ENCODE measurements around the gene SZT2. TPM values are rescaled to one million over a fixed set of nuclear protein-coding genes. Genes with fewer than 3 reads are reported as not detected.

Gene SZT2
- total RNA-seq, 1 donor from 2014 or later: 11.0 TPM

DNA sequence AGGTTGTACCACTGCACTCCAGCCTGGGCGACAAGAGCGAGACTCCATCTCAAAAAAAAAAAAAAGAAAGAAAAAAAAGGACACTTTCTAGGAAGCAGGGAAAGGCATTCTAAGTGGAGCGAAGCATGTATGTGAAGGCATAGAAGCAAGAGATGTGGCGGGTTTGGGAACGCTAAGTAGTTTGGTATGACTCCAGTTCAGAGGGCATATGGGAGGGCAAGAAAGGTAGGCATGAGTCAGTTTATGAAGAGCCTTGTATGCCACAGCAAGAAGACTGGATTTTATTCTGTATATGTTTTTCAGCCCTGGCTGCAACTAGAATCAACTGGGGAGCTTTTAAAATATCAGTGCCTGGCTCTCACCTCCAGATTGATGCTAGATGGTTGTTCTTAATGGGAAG lies 17.5 kb upstream of the SZT2 start:
- no peak for TF ChIP-seq EZH2phosphoT487 (IDR thresholded peaks at IDR 0.05)
- no peak for TF ChIP-seq EZH2 (IDR thresholded peaks at IDR 0.05)
- TF ChIP-seq, protein P1, sequence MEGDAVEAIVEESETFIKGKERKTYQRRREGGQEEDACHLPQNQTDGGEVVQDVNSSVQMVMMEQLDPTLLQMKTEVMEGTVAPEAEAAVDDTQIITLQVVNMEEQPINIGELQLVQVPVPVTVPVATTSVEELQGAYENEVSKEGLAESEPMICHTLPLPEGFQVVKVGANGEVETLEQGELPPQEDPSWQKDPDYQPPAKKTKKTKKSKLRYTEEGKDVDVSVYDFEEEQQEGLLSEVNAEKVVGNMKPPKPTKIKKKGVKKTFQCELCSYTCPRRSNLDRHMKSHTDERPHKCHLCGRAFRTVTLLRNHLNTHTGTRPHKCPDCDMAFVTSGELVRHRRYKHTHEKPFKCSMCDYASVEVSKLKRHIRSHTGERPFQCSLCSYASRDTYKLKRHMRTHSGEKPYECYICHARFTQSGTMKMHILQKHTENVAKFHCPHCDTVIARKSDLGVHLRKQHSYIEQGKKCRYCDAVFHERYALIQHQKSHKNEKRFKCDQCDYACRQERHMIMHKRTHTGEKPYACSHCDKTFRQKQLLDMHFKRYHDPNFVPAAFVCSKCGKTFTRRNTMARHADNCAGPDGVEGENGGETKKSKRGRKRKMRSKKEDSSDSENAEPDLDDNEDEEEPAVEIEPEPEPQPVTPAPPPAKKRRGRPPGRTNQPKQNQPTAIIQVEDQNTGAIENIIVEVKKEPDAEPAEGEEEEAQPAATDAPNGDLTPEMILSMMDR (IDR thresholded peaks at IDR 0.05): no peak
- no peak overlapping the region for H2AFZ ChIP-seq (replicated peaks)
- peaks cover 8% of the 10 kb centered on the region for H3K4me1 ChIP-seq
- no peak for DNase-seq (ENCODE audit: low spot score)
- no peaks in the 10 kb centered on the region for H3K27me3 ChIP-seq
- H3K79me2 ChIP-seq (ENCODE audit: low read depth): peaks cover 2% of the 10 kb centered on the region
- no peaks in the 10 kb centered on the region for H4K20me1 ChIP-seq (ENCODE audit: low read depth)
- H3K36me3 ChIP-seq: no peaks in the 10 kb centered on the region
- Mint-ChIP-seq H3K4me3 (no peak overlapping the region), H3K27ac (no peak overlapping the region), H3K9me3 (no peaks in the 10 kb centered on the region), H3K4me1 (peaks cover 12% of the 10 kb centered on the region), H3K27me3 (ENCODE audit: insufficient read depth, low read depth) (no peaks in the 10 kb centered on the region), H3K36me3 (peaks cover 2% of the 10 kb centered on the region)
- H3F3A ChIP-seq (ENCODE audit: low read depth): peaks cover 10% of the 10 kb centered on the region
- no peak overlapping the region for H3K4me2 ChIP-seq
- no peaks in the 10 kb centered on the region for H3K9me3 ChIP-seq (ENCODE audit: low read depth)
- H3K4me3 ChIP-seq: no peak overlapping the region
- H3K27ac ChIP-seq: no peak overlapping the region
- H3K9ac ChIP-seq: no peak overlapping the region

DNA sequence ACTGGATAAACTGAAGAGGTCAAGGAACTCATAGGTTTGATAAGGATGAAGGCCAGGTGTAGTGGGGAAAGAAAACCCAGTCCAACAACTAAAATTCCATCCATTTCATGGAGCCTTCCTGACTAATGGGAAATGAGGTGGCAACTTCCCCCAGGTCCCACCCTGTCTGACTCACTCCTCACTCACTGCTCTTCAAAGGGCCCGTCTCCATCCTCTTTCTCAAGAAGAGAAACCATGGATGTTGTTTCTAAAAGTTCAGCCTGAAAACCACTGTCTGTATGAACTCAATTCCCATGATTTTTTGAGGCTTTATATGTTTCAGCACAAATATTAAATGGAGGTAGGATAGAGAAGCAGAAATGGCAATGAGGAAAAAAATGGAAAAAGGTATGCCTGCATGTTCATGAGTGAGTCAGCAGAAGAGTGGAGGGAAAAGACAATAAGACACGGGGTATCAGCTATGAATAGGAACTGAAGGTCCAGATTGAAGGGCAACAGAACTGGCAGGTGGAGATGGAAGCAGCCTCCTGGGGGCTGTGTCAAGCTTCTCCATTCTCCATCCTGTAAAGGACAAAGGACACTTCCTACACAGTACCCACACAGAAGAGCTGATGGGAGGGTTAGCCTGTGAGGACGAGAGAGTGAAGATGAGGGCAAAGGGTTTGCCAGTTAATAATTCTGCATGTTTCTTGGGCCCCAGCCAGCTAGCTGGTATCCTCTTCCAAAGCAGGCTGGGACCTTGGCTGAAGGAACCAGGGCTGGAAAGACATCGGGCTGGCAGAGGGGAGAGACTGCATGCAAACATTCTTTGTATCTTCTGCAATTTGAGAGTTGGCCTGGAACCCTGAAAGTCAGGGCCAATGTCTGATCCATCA lies 16.4 kb upstream of the SZT2 start:
- Histone ChIP-seq H3K9me3 (ENCODE audit: low read depth) (no peaks in the 10 kb centered on the region), H3K36me3 (no peaks in the 10 kb centered on the region), H3K27me3 (no peaks in the 10 kb centered on the region), H3K4me1 (peaks cover 6% of the 10 kb centered on the region), H3F3A (ENCODE audit: low read depth) (peaks cover 8% of the 10 kb centered on the region), H3K27ac (no peak overlapping the region), H4K20me1 (ENCODE audit: low read depth) (no peaks in the 10 kb centered on the region), H3K79me2 (ENCODE audit: low read depth) (no peaks in the 10 kb centered on the region), H3K9ac (no peak overlapping the region), H3K4me3 (no peak overlapping the region), H2AFZ (replicated peaks) (no peak overlapping the region), H3K4me2 (no peak overlapping the region)
- peaks cover 1% of the 10 kb centered on the region for H3K27me3 Mint-ChIP-seq (ENCODE audit: insufficient read depth, low read depth)
- H3K9me3 Mint-ChIP-seq: no peaks in the 10 kb centered on the region
- DNase-seq (ENCODE audit: low spot score): no peak
- no peak overlapping the region for H3K4me3 Mint-ChIP-seq
- no peak overlapping the region for H3K27ac Mint-ChIP-seq
- peaks cover 2% of the 10 kb centered on the region for H3K36me3 Mint-ChIP-seq
- TF ChIP-seq, protein P1 (IDR thresholded peaks at IDR 0.05): no peak
- TF ChIP-seq EZH2 (IDR thresholded peaks at IDR 0.05) (no peak), EZH2phosphoT487 (IDR thresholded peaks at IDR 0.05) (no peak)
- H3K4me1 Mint-ChIP-seq: peaks cover 12% of the 10 kb centered on the region

DNA sequence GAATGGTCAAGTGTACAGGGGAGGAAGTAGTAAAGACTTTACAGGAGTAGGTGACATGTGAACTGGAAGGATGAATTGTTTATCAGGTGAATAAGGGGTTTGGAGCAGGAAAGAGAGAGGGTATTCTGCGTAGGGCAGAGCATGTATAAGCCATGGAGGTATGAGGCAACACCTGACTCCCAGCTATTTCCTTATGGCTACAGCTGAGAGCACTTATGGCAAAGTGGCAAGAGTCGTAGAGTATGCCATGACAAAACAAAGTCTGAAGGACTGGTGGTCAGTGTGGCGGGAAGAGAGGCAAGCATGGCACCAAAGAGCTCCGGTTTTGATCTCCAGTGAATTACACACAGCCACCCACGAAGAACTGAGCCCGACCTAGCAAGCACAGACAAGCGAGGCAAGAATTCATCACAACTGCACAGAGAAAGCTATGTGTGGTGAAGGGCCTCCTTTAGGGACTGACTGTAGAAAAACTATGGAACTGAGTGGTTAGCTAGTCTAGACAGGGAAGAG lies 12.9 kb upstream of the SZT2 start:
- H3K79me2 ChIP-seq (ENCODE audit: low read depth): no peaks in the 10 kb centered on the region
- H3K9me3 Mint-ChIP-seq: no peaks in the 10 kb centered on the region
- H3K9ac ChIP-seq: no peak overlapping the region
- no peaks in the 10 kb centered on the region for H3K27me3 ChIP-seq
- H3K36me3 ChIP-seq: no peaks in the 10 kb centered on the region
- H3K4me2 ChIP-seq: no peak overlapping the region
- H3K27me3 Mint-ChIP-seq (ENCODE audit: insufficient read depth, low read depth): peaks cover 6% of the 10 kb centered on the region
- H2AFZ ChIP-seq (replicated peaks): no peak overlapping the region
- H4K20me1 ChIP-seq (ENCODE audit: low read depth): no peaks in the 10 kb centered on the region
- no peak overlapping the region for H3K27ac ChIP-seq
- no peaks in the 10 kb centered on the region for H3K9me3 ChIP-seq (ENCODE audit: low read depth)
- no peak overlapping the region for H3K27ac Mint-ChIP-seq
- peaks cover 9% of the 10 kb centered on the region for H3K4me1 Mint-ChIP-seq
- H3F3A ChIP-seq (ENCODE audit: low read depth): no peaks in the 10 kb centered on the region
- H3K36me3 Mint-ChIP-seq: peaks cover 5% of the 10 kb centered on the region
- DNase-seq (ENCODE audit: low spot score): no peak
- H3K4me3 ChIP-seq: no peak overlapping the region
- H3K4me1 ChIP-seq: peaks cover 4% of the 10 kb centered on the region
- TF ChIP-seq EZH2phosphoT487 (IDR thresholded peaks at IDR 0.05) (no peak), EZH2 (IDR thresholded peaks at IDR 0.05) (no peak)
- TF ChIP-seq, protein P1 (IDR thresholded peaks at IDR 0.05): no peak
- no peak overlapping the region for H3K4me3 Mint-ChIP-seq
